CD4-positive, CD25-positive, alpha-beta regulatory T cell (primary cell): ENCODE results near the gene SORCS3. TPM values are rescaled to one million over a fixed set of nuclear protein-coding genes. Genes with fewer than 3 reads are reported as not detected.

Experiments used
- ATAC-seq, 2 donors: fragments of 150-1000 bp; cut with Tn5 transposase; one replicate each; pipeline ENCODE4 v1.10.0; 2021; ENCODE audit warnings: low read depth in 2 of 2, moderate number of reproducible peaks in 2 of 2, moderate library complexity in 1 of 2
- DNase-seq, 3 donors: peaks; one replicate each; pipeline versions ENCODE4 v3.0.0 to v3.0.0-alpha.2; 2012 to 2022; ENCODE audit warnings: mixed read lengths in 1 of 3
- H3K27ac ChIP-seq: one replicate; pipeline ENCODE4 v1.7.0; 2013; ENCODE audit warnings: mild to moderate bottlenecking, low read length; ENCODE audit not compliant: insufficient read depth, poor library complexity, severe bottlenecking
- H3K27me3 ChIP-seq: one replicate; pipeline ENCODE4 v1.7.0; 2013; ENCODE audit warnings: low read length; ENCODE audit not compliant: control insufficient read depth, insufficient read depth
- H3K36me3 ChIP-seq: one replicate; pipeline ENCODE4 v1.7.0; 2013; ENCODE audit warnings: mild to moderate bottlenecking, low read length, moderate library complexity; ENCODE audit not compliant: control insufficient read depth, insufficient read depth
- H3K4me1 ChIP-seq: 2 replicates; pipeline ENCODE4 v1.7.0; 2013; ENCODE audit warnings: mild to moderate bottlenecking, low read length; ENCODE audit not compliant: insufficient read depth, control insufficient read depth, poor library complexity, severe bottlenecking
- H3K4me3 ChIP-seq: one replicate; pipeline ENCODE4 v1.7.0; 2013; ENCODE audit warnings: low read depth, mild to moderate bottlenecking, low read length, moderate library complexity
- H3K9me3 ChIP-seq, 2 experiments: 1 replicate in 1 of 2; 2 replicates in 1 of 2; pipeline ENCODE4 v1.7.0; 2013; ENCODE audit warnings: low read length in 2 of 2, mild to moderate bottlenecking in 1 of 2, moderate library complexity in 1 of 2; ENCODE audit not compliant: control insufficient read depth in 2 of 2
- H3K27ac Mint-ChIP-seq, 3 donors: one replicate each; pipeline ENCODE4 v1.8.0; 2020 to 2022; ENCODE audit warnings: mild to moderate bottlenecking in 3 of 3, mixed read lengths in 3 of 3, moderate library complexity in 2 of 3
- H3K27me3 Mint-ChIP-seq: one replicate; pipeline ENCODE4 v1.8.0; 2022; ENCODE audit warnings: mild to moderate bottlenecking, mixed read lengths
- H3K36me3 Mint-ChIP-seq: one replicate; pipeline ENCODE4 v1.8.0; 2020; ENCODE audit warnings: mixed read lengths
- H3K4me1 Mint-ChIP-seq, 4 donors: one replicate each; pipeline ENCODE4 v1.8.0; 2020 to 2022; ENCODE audit warnings: mixed read lengths in 4 of 4, mild to moderate bottlenecking in 1 of 4
- H3K4me3 Mint-ChIP-seq, 4 donors: one replicate each; pipeline ENCODE4 v1.8.0; 2020 to 2022; ENCODE audit warnings: mild to moderate bottlenecking in 4 of 4, mixed read lengths in 4 of 4, moderate library complexity in 3 of 4
- H3K9me3 Mint-ChIP-seq, 7 donors: one replicate each; pipeline ENCODE4 v1.8.0; 2020 to 2022; ENCODE audit warnings: mixed read lengths in 7 of 7, mild to moderate bottlenecking in 3 of 7, moderate library complexity in 2 of 7
- polyA plus RNA-seq, 4 donors: library from polyadenylated mRNA; unstranded; fragments of 300-500 nt; fragmentation: Illumina TruSeq; gene quantifications; one replicate each; pipeline ENCODE4 v1.2.3, GENCODE V29; 2021
- total RNA-seq: library from RNA; stranded (reverse); gene quantifications from one replicate; pipeline ENCODE4 v1.2.3, GENCODE V29; 2022

SORCS3 gene
- total and polyA plus RNA-seq, 5 donors from 2014 or later = 0.35 TPM; not detected in 4

- no peaks in the 10 kb centered on the region for H3K36me3 Mint-ChIP-seq
- no peak overlapping the region for H3K4me3 Mint-ChIP-seq
- no peak for ATAC-seq
- peaks cover 17% of the 10 kb centered on the region for H3K27me3 Mint-ChIP-seq
- H3K36me3 ChIP-seq = no peaks in the 10 kb centered on the region
- no peak overlapping the region for H3K4me3 ChIP-seq
- H3K9me3 Mint-ChIP-seq = no peaks in the 10 kb centered on the region
- H3K27ac Mint-ChIP-seq = no peak overlapping the region
- H3K27ac ChIP-seq = no peak overlapping the region
- no peaks in the 10 kb centered on the region for H3K4me1 ChIP-seq
- no peaks in the 10 kb centered on the region for H3K4me1 Mint-ChIP-seq
- peaks cover 6% of the 10 kb centered on the region for H3K27me3 ChIP-seq
- no peak for DNase-seq
- H3K9me3 ChIP-seq = no peaks in the 10 kb centered on the region
These were observed 9.0 kb downstream of the SORCS3 start for GRCh38 chr10:104650072-104650471.

- no peaks in the 10 kb centered on the region for H3K36me3 Mint-ChIP-seq
- ATAC-seq = no peak
- Histone ChIP-seq H3K27ac (no peak overlapping the region), H3K36me3 (no peaks in the 10 kb centered on the region), H3K4me1 (no peaks in the 10 kb centered on the region), H3K27me3 (peaks cover 6% of the 10 kb centered on the region), H3K4me3 (no peak overlapping the region), H3K9me3 (no peaks in the 10 kb centered on the region)
- H3K9me3 Mint-ChIP-seq = no peaks in the 10 kb centered on the region
- no peak overlapping the region for H3K4me3 Mint-ChIP-seq
- no peak overlapping the region for H3K27ac Mint-ChIP-seq
- no peak for DNase-seq
- H3K27me3 Mint-ChIP-seq = peaks cover 14% of the 10 kb centered on the region
- H3K4me1 Mint-ChIP-seq = no peaks in the 10 kb centered on the region
These were observed 9.7 kb downstream of the SORCS3 start for GRCh38 chr10:104650635-104651331.

- no peaks in the 10 kb centered on the region for H3K9me3 ChIP-seq
- H3K27me3 ChIP-seq = peaks cover 2% of the 10 kb centered on the region
- H3K4me1 ChIP-seq = no peaks in the 10 kb centered on the region
- no peak for DNase-seq
- H3K27me3 Mint-ChIP-seq = peaks cover 10% of the 10 kb centered on the region
- H3K36me3 Mint-ChIP-seq = no peaks in the 10 kb centered on the region
- H3K27ac Mint-ChIP-seq = no peak overlapping the region
- peaks cover 0 to 4% (median 0%) of the 10 kb centered on the region in 7 donors for H3K9me3 Mint-ChIP-seq
- no peak for ATAC-seq
- H3K4me1 Mint-ChIP-seq = no peaks in the 10 kb centered on the region
- no peak overlapping the region for H3K27ac ChIP-seq
- H3K4me3 Mint-ChIP-seq = no peak overlapping the region
- H3K36me3 ChIP-seq = no peaks in the 10 kb centered on the region
- H3K4me3 ChIP-seq = no peak overlapping the region
These were observed 15.9 kb downstream of the SORCS3 start for GRCh38 chr10:104657036-104657435.

- no peak for ATAC-seq
- H3K4me3 ChIP-seq = no peak overlapping the region
- H3K27me3 Mint-ChIP-seq = peaks cover 10% of the 10 kb centered on the region
- H3K27ac ChIP-seq = no peak overlapping the region
- peaks cover 0 to 4% (median 0%) of the 10 kb centered on the region in 7 donors for H3K9me3 Mint-ChIP-seq
- no peak for DNase-seq
- no peaks in the 10 kb centered on the region for H3K4me1 Mint-ChIP-seq
- no peak overlapping the region for H3K4me3 Mint-ChIP-seq
- no peaks in the 10 kb centered on the region for H3K36me3 ChIP-seq
- H3K9me3 ChIP-seq = no peaks in the 10 kb centered on the region
- peaks cover 2% of the 10 kb centered on the region for H3K27me3 ChIP-seq
- no peaks in the 10 kb centered on the region for H3K36me3 Mint-ChIP-seq
- H3K27ac Mint-ChIP-seq = no peak overlapping the region
- H3K4me1 ChIP-seq = no peaks in the 10 kb centered on the region
These were observed 16.4 kb downstream of the SORCS3 start for GRCh38 chr10:104657457-104657856.

- no peaks in the 10 kb centered on the region for H3K4me1 ChIP-seq
- DNase-seq (no peak), ATAC-seq (no peak)
- H3K27me3 ChIP-seq = peaks cover 2% of the 10 kb centered on the region
- no peaks in the 10 kb centered on the region for H3K4me1 Mint-ChIP-seq
- H3K27ac ChIP-seq = no peak overlapping the region
- H3K4me3 Mint-ChIP-seq = no peak overlapping the region
- no peaks in the 10 kb centered on the region for H3K36me3 Mint-ChIP-seq
- no peak overlapping the region for H3K27ac Mint-ChIP-seq
- H3K9me3 ChIP-seq = no peaks in the 10 kb centered on the region
- H3K4me3 ChIP-seq = no peak overlapping the region
- H3K27me3 Mint-ChIP-seq = peaks cover 10% of the 10 kb centered on the region
- H3K36me3 ChIP-seq = no peaks in the 10 kb centered on the region
- peaks cover 0 to 4% (median 0%) of the 10 kb centered on the region in 7 donors for H3K9me3 Mint-ChIP-seq
These were observed 17.0 kb downstream of the SORCS3 start for GRCh38 chr10:104658067-104658466.

GRCh38 chr10:104659809-104660208 is 18.7 kb downstream of the SORCS3 start:
- Mint-ChIP-seq H3K4me3 (no peak overlapping the region), H3K36me3 (no peaks in the 10 kb centered on the region), H3K4me1 (no peaks in the 10 kb centered on the region), H3K27me3 (peaks cover 19% of the 10 kb centered on the region), H3K27ac (no peak overlapping the region), H3K9me3 (peaks cover 0 to 4% (median 0%) of the 10 kb centered on the region in 7 donors)
- H3K9me3 ChIP-seq = no peaks in the 10 kb centered on the region
- no peak overlapping the region for H3K27ac ChIP-seq
- H3K4me3 ChIP-seq = no peak overlapping the region
- no peak for ATAC-seq
- H3K36me3 ChIP-seq = no peaks in the 10 kb centered on the region
- no peak for DNase-seq
- peaks cover 2% of the 10 kb centered on the region for H3K27me3 ChIP-seq
- no peaks in the 10 kb centered on the region for H3K4me1 ChIP-seq

GRCh38 chr10:104663076-104663475 is 22.0 kb downstream of the SORCS3 start:
- Mint-ChIP-seq H3K27me3 (peaks cover 19% of the 10 kb centered on the region), H3K36me3 (no peaks in the 10 kb centered on the region), H3K9me3 (peaks cover 0 to 2% (median 0%) of the 10 kb centered on the region in 7 donors), H3K4me1 (no peaks in the 10 kb centered on the region), H3K4me3 (no peak overlapping the region), H3K27ac (no peak overlapping the region)
- no peak overlapping the region for H3K27ac ChIP-seq
- no peak overlapping the region for H3K4me3 ChIP-seq
- H3K4me1 ChIP-seq = no peaks in the 10 kb centered on the region
- peaks cover 2% of the 10 kb centered on the region for H3K27me3 ChIP-seq
- no peaks in the 10 kb centered on the region for H3K36me3 ChIP-seq
- H3K9me3 ChIP-seq = no peaks in the 10 kb centered on the region
- ATAC-seq (no peak), DNase-seq (no peak)

- no peak for DNase-seq
- Histone ChIP-seq H3K9me3 (no peaks in the 10 kb centered on the region), H3K36me3 (no peaks in the 10 kb centered on the region), H3K27me3 (no peaks in the 10 kb centered on the region), H3K4me3 (no peak overlapping the region), H3K27ac (no peak overlapping the region), H3K4me1 (no peaks in the 10 kb centered on the region)
- H3K4me1 Mint-ChIP-seq = no peaks in the 10 kb centered on the region
- H3K27me3 Mint-ChIP-seq = peaks cover 19% of the 10 kb centered on the region
- H3K27ac Mint-ChIP-seq = no peak overlapping the region
- no peaks in the 10 kb centered on the region for H3K36me3 Mint-ChIP-seq
- peaks cover 0 to 2% (median 0%) of the 10 kb centered on the region in 7 donors for H3K9me3 Mint-ChIP-seq
- no peak for ATAC-seq
- no peak overlapping the region for H3K4me3 Mint-ChIP-seq
These were observed 22.5 kb downstream of the SORCS3 start for GRCh38 chr10:104663563-104663962.
